CD14-positive monocyte (primary cell): ENCODE data around the gene KDM6A. TPM values are rescaled to one million over a fixed set of nuclear protein-coding genes. Genes with fewer than 3 reads are reported as not detected.

Experiments
- DNase-seq, 3 donors: peaks; one replicate each; pipeline ENCODE4 v3.0.0-alpha.2; 2011 to 2022
- H2AFZ ChIP-seq: 2 replicates; pipeline ENCODE4 v1.6.0; 2012; ENCODE audit warnings: mild to moderate bottlenecking, low read depth, low read length, inconsistent platforms; ENCODE audit not compliant: insufficient read depth, poor library complexity, severe bottlenecking
- H3K27ac ChIP-seq, 2 donors: 1 replicate in 1 of 2; 2 replicates in 1 of 2; pipeline ENCODE4 v1.5.1; 2012 to 2013; ENCODE audit warnings: low read length in 2 of 2, control low read depth in 1 of 2, inconsistent platforms in 1 of 2, low read depth in 1 of 2, mild to moderate bottlenecking in 1 of 2
- H3K27me3 ChIP-seq, 2 donors: one replicate each; pipeline versions ENCODE4 v1.6.0 to v1.6.1; 2011 to 2013; ENCODE audit warnings: low read length in 2 of 2; ENCODE audit not compliant: control insufficient read depth in 2 of 2, insufficient read depth in 2 of 2
- H3K36me3 ChIP-seq, 2 donors: replicated peaks in 1 of 2; 1 replicate in 1 of 2; 2 replicates in 1 of 2; pipeline versions ENCODE4 v1.5.1 to v1.6.1; 2012 to 2013; ENCODE audit warnings: low read length in 2 of 2, control low read depth in 1 of 2, inconsistent platforms in 1 of 2, mild to moderate bottlenecking in 1 of 2; ENCODE audit not compliant: insufficient read depth in 2 of 2, control insufficient read depth in 1 of 2
- H3K4me1 ChIP-seq, 2 donors: 1 replicate in 1 of 2; 2 replicates in 1 of 2; pipeline versions ENCODE4 v1.5.1 to v1.6.1; 2012 to 2013; ENCODE audit warnings: low read length in 2 of 2, control low read depth in 1 of 2, inconsistent platforms in 1 of 2, mild to moderate bottlenecking in 1 of 2, moderate library complexity in 1 of 2; ENCODE audit not compliant: insufficient read depth in 2 of 2, control insufficient read depth in 1 of 2
- H3K4me2 ChIP-seq: replicated peaks from 2 replicates; pipeline ENCODE3; 2012; ENCODE audit warnings: low read length, moderate library complexity, mild to moderate bottlenecking; ENCODE audit not compliant: poor library complexity, severe bottlenecking; ENCODE audit errors: extremely low read depth
- H3K4me3 ChIP-seq, 3 experiments: fragments of 200-600 bp in 1 of 3; sonication (generic) in 1 of 3; replicated peaks in 1 of 3; 1 replicate in 2 of 3; 2 replicates in 1 of 3; pipeline ENCODE4 v1.5.1; 2011 to 2013; ENCODE audit warnings: low read length in 3 of 3, mild to moderate bottlenecking in 3 of 3, control low read depth in 2 of 3, low read depth in 2 of 3, inconsistent platforms in 1 of 3, moderate library complexity in 1 of 3
- H3K79me2 ChIP-seq: 2 replicates; pipeline ENCODE4 v1.6.0; 2012; ENCODE audit warnings: mild to moderate bottlenecking, control low read depth, inconsistent platforms, low read length, moderate library complexity; ENCODE audit not compliant: insufficient read depth
- H3K9ac ChIP-seq: 2 replicates; pipeline ENCODE4 v1.6.0; 2017; ENCODE audit warnings: low read length, mild to moderate bottlenecking; ENCODE audit not compliant: insufficient read depth, poor library complexity, severe bottlenecking
- H3K9me3 ChIP-seq, 2 donors: replicated peaks in 1 of 2; 1 replicate in 1 of 2; 2 replicates in 1 of 2; pipeline versions ENCODE4 v1.5.1 to v1.6.1; 2012 to 2013; ENCODE audit warnings: low read length in 2 of 2, control low read depth in 1 of 2; ENCODE audit not compliant: control insufficient read depth in 1 of 2, insufficient read depth in 1 of 2
- H4K20me1 ChIP-seq: 2 replicates; pipeline ENCODE4 v1.6.0; 2012; ENCODE audit warnings: mild to moderate bottlenecking, low read length, control low read depth, moderate library complexity; ENCODE audit not compliant: insufficient read depth
- H3K27ac Mint-ChIP-seq, 7 donors: one replicate each; pipeline ENCODE4 v1.8.0; 2020; ENCODE audit warnings: mild to moderate bottlenecking in 7 of 7, mixed read lengths in 7 of 7, moderate library complexity in 6 of 7, inconsistent platforms in 2 of 7
- H3K27me3 Mint-ChIP-seq, 3 donors: one replicate each; pipeline ENCODE4 v1.8.0; 2021 to 2022; ENCODE audit warnings: low read depth in 3 of 3, mild to moderate bottlenecking in 3 of 3, mixed read lengths in 3 of 3, moderate library complexity in 3 of 3, inconsistent platforms in 1 of 3
- H3K36me3 Mint-ChIP-seq, 2 donors: one replicate each; pipeline ENCODE4 v1.8.0; 2020; ENCODE audit warnings: mixed read lengths in 2 of 2, inconsistent platforms in 1 of 2, mild to moderate bottlenecking in 1 of 2
- H3K4me1 Mint-ChIP-seq: one replicate; pipeline ENCODE4 v1.8.0; 2020; ENCODE audit warnings: mild to moderate bottlenecking, mixed read lengths
- H3K4me3 Mint-ChIP-seq, 2 donors: one replicate each; pipeline ENCODE4 v1.8.0; 2020; ENCODE audit warnings: mild to moderate bottlenecking in 2 of 2, mixed read lengths in 2 of 2, moderate library complexity in 1 of 2
- H3K9me3 Mint-ChIP-seq, 7 donors: one replicate each; pipeline ENCODE4 v1.8.0; 2020 to 2022; ENCODE audit warnings: mixed read lengths in 7 of 7, mild to moderate bottlenecking in 6 of 7, moderate library complexity in 6 of 7, inconsistent platforms in 2 of 7
- CTCF ChIP-seq: fragments of 200-600 bp; IDR thresholded peaks from one replicate; pipeline ENCODE4 v1.8.0; 2022; ENCODE audit warnings: antibody characterized with exemption, mild to moderate bottlenecking
- WGBS: methylation state at CpG from one replicate; pipeline ENCODE4 v1.1.5; 2013; ENCODE audit warnings: missing lambda C conversion rate; ENCODE audit not compliant: insufficient coverage; 5-methylcytosine and 5-hydroxymethylcytosine counted together
- intact Hi-C, 2 donors: fragments of 100-400 bp; cut with micrococcal nuclease; formaldehyde crosslinking; loops; one replicate each; pipeline versions ENCODE4 v1.15.0 to v1.15.1; 2023
- polyA plus RNA-seq, 3 donors: library from polyadenylated mRNA; depleted of rRNA in 1 of 3; unstranded in 2 of 3; stranded (reverse) in 1 of 3; fragments of 300-500 nt in 2 of 3; fragments of >200 nt in 1 of 3; fragmentation: Illumina TruSeq in 2 of 3; gene quantifications; 1 replicate in 2 of 3; 2 replicates in 1 of 3; pipeline ENCODE4 v1.2.3, GENCODE V29; 2012 to 2021

Gene KDM6A
- polyA plus RNA-seq, 3 donors = 7.6 to 35.0 (median 13.8) TPM

DNA sequence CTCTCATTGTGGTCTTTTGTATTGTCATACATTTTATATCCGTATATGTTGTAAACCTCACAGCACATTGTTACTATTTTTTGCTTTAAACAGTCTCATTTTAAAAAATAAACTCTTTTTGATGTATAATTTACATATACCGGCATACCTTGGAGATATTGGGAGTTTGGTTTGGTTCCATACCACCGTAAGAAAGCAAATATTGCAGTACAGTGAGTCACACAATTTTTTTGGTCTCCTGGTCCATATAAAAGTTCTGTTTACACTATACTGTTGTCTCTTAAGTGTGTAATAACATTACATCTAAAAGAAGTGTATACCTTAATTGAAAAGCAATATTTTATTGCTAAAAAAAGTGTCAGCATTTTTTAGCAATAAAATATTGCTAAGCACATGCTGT is 70.0 kb downstream of the KDM6A start:
- intact Hi-C loops = no loop called here
- Histone ChIP-seq H3K9me3 (peaks cover 0 to 6% of the 10 kb centered on the region in 2 donors), H3K4me3 (no peak overlapping the region), H3K27me3 (no peaks in the 10 kb centered on the region), H3K9ac (no peak overlapping the region), H3K36me3 (no peaks in the 10 kb centered on the region), H3K4me1 (no peaks in the 10 kb centered on the region), H4K20me1 (peaks cover 100% of the 10 kb centered on the region), H2AFZ (no peak overlapping the region), H3K4me2 (no peak overlapping the region), H3K27ac (no peak overlapping the region), H3K79me2 (peaks cover 100% of the 10 kb centered on the region)
- Mint-ChIP-seq H3K4me3 (no peak overlapping the region), H3K4me1 (peaks cover 6% of the 10 kb centered on the region), H3K27ac (no peak overlapping the region), H3K27me3 (no peaks in the 10 kb centered on the region), H3K9me3 (peaks cover 0 to 17% (median 5%) of the 10 kb centered on the region in 7 donors), H3K36me3 (peaks cover 0 to 14% of the 10 kb centered on the region in 2 donors)
- WGBS = no CpG with 5 or more reads among the region's 3 CpGs
- no peak for TF ChIP-seq CTCF
- DNase-seq = no peak

GRCh38 chrX:44944894-44945293 is 71.9 kb downstream of the KDM6A start:
- no peaks in the 10 kb centered on the region for H3K27me3 ChIP-seq
- no peaks in the 10 kb centered on the region for H3K4me1 ChIP-seq
- Mint-ChIP-seq H3K4me3 (no peak overlapping the region), H3K27me3 (no peaks in the 10 kb centered on the region), H3K9me3 (peaks cover 0 to 19% (median 5%) of the 10 kb centered on the region in 7 donors), H3K36me3 (peaks cover 0 to 10% of the 10 kb centered on the region in 2 donors), H3K4me1 (peaks cover 4% of the 10 kb centered on the region), H3K27ac (no peak overlapping the region)
- peaks cover 100% of the 10 kb centered on the region for H4K20me1 ChIP-seq
- H3K9ac ChIP-seq = no peak overlapping the region
- no peaks in the 10 kb centered on the region for H3K36me3 ChIP-seq
- no CpG with 5 or more reads among the region's 1 CpG for WGBS
- intact Hi-C loops = no loop called here
- H3K79me2 ChIP-seq = peaks cover 100% of the 10 kb centered on the region
- H3K4me2 ChIP-seq = no peak overlapping the region
- H3K4me3 ChIP-seq = no peak overlapping the region
- H3K27ac ChIP-seq = no peak overlapping the region
- peaks cover 0 to 6% of the 10 kb centered on the region in 2 donors for H3K9me3 ChIP-seq
- no peak overlapping the region for H2AFZ ChIP-seq
- no peak for DNase-seq
- TF ChIP-seq CTCF = no peak
